PC-9 (cell line): ENCODE measurements around the gene CD163L1. TPM values are rescaled to one million over a fixed set of nuclear protein-coding genes. Genes with fewer than 3 reads are reported as not detected.

Experiments
- BruUV-seq: library from RNA; stranded (reverse); fragments of 400-500 nt; replicated peaks from 2 replicates; lab custom pipeline; 2021; lab: Mats Ljungman, UMichigan
- CTCF ChIA-PET: fragments of 300-600 bp; sonication (Branson Sonifier 250); formaldehyde crosslinking; loops from one replicate; lab custom pipeline; 2022; ENCODE audit warnings: antibody characterized with exemption; lab: Charles Lee
- POLR2A ChIA-PET: fragments of 300-600 bp; sonication (Branson Sonifier 250); formaldehyde crosslinking; loops from one replicate; lab custom pipeline; 2022; ENCODE audit warnings: antibody characterized with exemption; ENCODE audit not compliant: unreplicated experiment; lab: Charles Lee
- DNase-seq, 2 experiments: peaks; one replicate each; pipeline versions ENCODE4 v3.0.0 to v3.0.0-alpha.2; 2015 to 2022; ENCODE audit warnings: mixed read lengths in 1 of 2
- H2AFZ ChIP-seq: fragments of 200-600 bp; sonication (generic); 2 replicates; pipeline ENCODE4 v1.8.1; 2017; ENCODE audit warnings: antibody characterized with exemption
- H3F3A ChIP-seq: fragments of 200-600 bp; sonication (generic); 2 replicates; pipeline ENCODE4 v1.8.1; 2017; ENCODE audit warnings: antibody characterized with exemption, mild to moderate bottlenecking, low read depth; ENCODE audit not compliant: insufficient read depth
- H3K27ac ChIP-seq: fragments of 200-600 bp; sonication (generic); 2 replicates; pipeline ENCODE4 v1.6.1; 2016; ENCODE audit warnings: mixed run types
- H3K27me3 ChIP-seq: fragments of 200-600 bp; sonication (generic); 2 replicates; pipeline ENCODE4 v1.6.1; 2016; ENCODE audit warnings: low read depth, mixed run types; ENCODE audit not compliant: insufficient read depth
- H3K36me3 ChIP-seq: fragments of 200-600 bp; sonication (generic); 2 replicates; pipeline ENCODE4 v1.6.1; 2016; ENCODE audit warnings: low read depth, mixed run types
- H3K4me1 ChIP-seq: fragments of 200-600 bp; sonication (generic); replicated peaks from 2 replicates; pipeline ENCODE4 v1.6.1; 2016; ENCODE audit warnings: mixed run types; ENCODE audit not compliant: insufficient read depth
- H3K4me2 ChIP-seq: fragments of 200-600 bp; sonication (generic); 2 replicates; pipeline ENCODE4 v1.6.1; 2017; ENCODE audit warnings: mixed run types
- H3K4me3 ChIP-seq: fragments of 200-600 bp; sonication (generic); 2 replicates; pipeline ENCODE4 v1.6.1; 2016; ENCODE audit warnings: mixed run types
- H3K79me2 ChIP-seq: fragments of 200-600 bp; sonication (generic); 2 replicates; pipeline ENCODE4 v1.6.1; 2017; ENCODE audit warnings: low read depth, mixed run types
- H3K9me2 ChIP-seq: fragments of 200-600 bp; sonication (generic); 2 replicates; pipeline ENCODE4 v1.8.1; 2017; ENCODE audit warnings: mild to moderate bottlenecking; ENCODE audit not compliant: insufficient read depth
- H3K9me3 ChIP-seq: fragments of 200-600 bp; sonication (generic); 2 replicates; pipeline ENCODE4 v1.8.1; 2016; ENCODE audit warnings: low read depth; ENCODE audit not compliant: insufficient read depth
- H4K20me1 ChIP-seq: fragments of 200-600 bp; sonication (generic); 2 replicates; pipeline ENCODE4 v1.8.1; 2017; ENCODE audit not compliant: insufficient read depth
- EZH2 ChIP-seq: fragments of 200-600 bp; sonication (generic); IDR thresholded peaks from 2 replicates; pipeline ENCODE4 v1.8.0; 2017; ENCODE audit warnings: antibody characterized with exemption, low read depth
- intact Hi-C: fragments of 100-400 bp; cut with micrococcal nuclease; formaldehyde crosslinking; loops from one replicate; pipeline ENCODE4 v1.10.0; 2022; ENCODE audit not compliant: unreplicated experiment
- total RNA-seq: library from RNA; stranded (reverse); gene quantifications from 2 replicates; pipeline ENCODE4 v1.2.3, GENCODE V29; 2021
- TF ChIP-seq, protein P1 (sequence below): fragments of 200-600 bp; sonication (generic); conservative IDR thresholded peaks from 2 replicates; pipeline ENCODE4 v1.6.1; 2017; ENCODE audit warnings: mixed run types, antibody characterized with exemption, mild to moderate bottlenecking, moderate library complexity

CD163L1 gene
- total RNA-seq, 1 experiment from 2014 or later = 69.3 TPM

GRCh38 chr12:7321624-7322023, 122.3 kb downstream of the CD163L1 start:
- BruUV-seq = no TSS peak
- Histone ChIP-seq H3K9me3 (no peaks in the 10 kb centered on the region), H3K4me3 (no peak overlapping the region), H3K27me3 (no peaks in the 10 kb centered on the region), H3K27ac (no peak overlapping the region), H3F3A (no peaks in the 10 kb centered on the region), H2AFZ (no peak overlapping the region), H3K36me3 (no peaks in the 10 kb centered on the region), H3K9me2 (no peaks in the 10 kb centered on the region), H4K20me1 (no peaks in the 10 kb centered on the region), H3K79me2 (no peaks in the 10 kb centered on the region), H3K4me1 (no peaks in the 10 kb centered on the region), H3K4me2 (no peak overlapping the region)
- POLR2A ChIA-PET = no interaction called here
- intact Hi-C loops = no loop called here
- no peak for TF ChIP-seq EZH2
- TF ChIP-seq, protein P1, sequence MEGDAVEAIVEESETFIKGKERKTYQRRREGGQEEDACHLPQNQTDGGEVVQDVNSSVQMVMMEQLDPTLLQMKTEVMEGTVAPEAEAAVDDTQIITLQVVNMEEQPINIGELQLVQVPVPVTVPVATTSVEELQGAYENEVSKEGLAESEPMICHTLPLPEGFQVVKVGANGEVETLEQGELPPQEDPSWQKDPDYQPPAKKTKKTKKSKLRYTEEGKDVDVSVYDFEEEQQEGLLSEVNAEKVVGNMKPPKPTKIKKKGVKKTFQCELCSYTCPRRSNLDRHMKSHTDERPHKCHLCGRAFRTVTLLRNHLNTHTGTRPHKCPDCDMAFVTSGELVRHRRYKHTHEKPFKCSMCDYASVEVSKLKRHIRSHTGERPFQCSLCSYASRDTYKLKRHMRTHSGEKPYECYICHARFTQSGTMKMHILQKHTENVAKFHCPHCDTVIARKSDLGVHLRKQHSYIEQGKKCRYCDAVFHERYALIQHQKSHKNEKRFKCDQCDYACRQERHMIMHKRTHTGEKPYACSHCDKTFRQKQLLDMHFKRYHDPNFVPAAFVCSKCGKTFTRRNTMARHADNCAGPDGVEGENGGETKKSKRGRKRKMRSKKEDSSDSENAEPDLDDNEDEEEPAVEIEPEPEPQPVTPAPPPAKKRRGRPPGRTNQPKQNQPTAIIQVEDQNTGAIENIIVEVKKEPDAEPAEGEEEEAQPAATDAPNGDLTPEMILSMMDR = no peak
- CTCF ChIA-PET = no interaction called here
- no peak for DNase-seq

DNA sequence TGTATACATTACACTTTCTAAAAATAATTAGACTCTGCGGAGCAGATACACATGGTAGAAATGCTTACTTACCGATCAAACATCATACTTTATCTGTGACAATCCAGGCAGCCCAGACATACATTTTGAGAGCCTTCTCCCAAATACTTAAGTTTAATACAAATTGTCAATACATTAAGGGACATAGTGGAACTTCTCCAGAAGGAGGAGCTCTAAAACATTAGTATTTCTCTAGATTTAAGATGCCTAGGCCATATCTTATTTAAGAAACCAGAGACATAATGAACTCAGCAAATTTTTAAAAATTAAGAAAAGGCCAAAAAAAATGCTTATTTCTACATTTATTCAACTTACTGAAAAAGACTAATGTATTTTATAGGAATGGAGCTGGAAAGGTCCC, 124.0 kb downstream of the CD163L1 start:
- Histone ChIP-seq H3K27me3 (no peaks in the 10 kb centered on the region), H2AFZ (no peak overlapping the region), H3K4me3 (no peak overlapping the region), H3K4me2 (no peak overlapping the region), H3K36me3 (no peaks in the 10 kb centered on the region), H4K20me1 (no peaks in the 10 kb centered on the region), H3K9me2 (no peaks in the 10 kb centered on the region), H3F3A (no peaks in the 10 kb centered on the region), H3K27ac (no peak overlapping the region), H3K4me1 (no peaks in the 10 kb centered on the region), H3K79me2 (no peaks in the 10 kb centered on the region), H3K9me3 (no peaks in the 10 kb centered on the region)
- TF ChIP-seq EZH2 = no peak
- TF ChIP-seq, protein P1 = peak; percentile 43; the same call in 1 of the 2 replicates
- DNase-seq = no peak
- intact Hi-C loops = no loop called here
- CTCF ChIA-PET = no interaction called here
- BruUV-seq = no TSS peak
- POLR2A ChIA-PET = no interaction called here

DNA sequence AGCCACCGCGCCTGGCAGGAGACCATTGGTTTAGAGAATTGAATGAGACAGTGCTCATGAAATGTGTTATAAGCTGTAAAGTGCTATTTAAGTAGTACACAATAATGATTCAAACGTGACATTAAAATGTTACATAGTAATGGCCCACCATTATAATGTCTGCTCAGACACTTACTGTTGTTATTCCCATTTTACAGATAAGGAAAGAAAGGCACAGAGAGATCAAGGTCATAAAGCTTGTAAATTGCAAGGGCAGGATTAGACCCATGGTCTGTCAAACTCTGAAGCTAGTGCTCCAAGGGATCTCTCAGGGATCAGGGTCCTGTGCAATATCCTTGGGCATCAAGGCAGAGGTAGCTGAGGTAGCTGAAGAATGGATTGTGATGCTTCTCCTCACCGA, 133.9 kb downstream of the CD163L1 start:
- BruUV-seq = no TSS peak
- no peaks in the 10 kb centered on the region for H3K36me3 ChIP-seq
- no peak for TF ChIP-seq EZH2
- TF ChIP-seq, protein P1 = no peak
- H3K27ac ChIP-seq = no peak overlapping the region
- ChIA-PET POLR2A (no interaction called here), CTCF (no interaction called here)
- no peaks in the 10 kb centered on the region for H3K4me1 ChIP-seq
- no peak for DNase-seq
- no peaks in the 10 kb centered on the region for H3K9me2 ChIP-seq
- H3K9me3 ChIP-seq = no peaks in the 10 kb centered on the region
- no peak overlapping the region for H3K4me3 ChIP-seq
- H4K20me1 ChIP-seq = no peaks in the 10 kb centered on the region
- H3F3A ChIP-seq = no peaks in the 10 kb centered on the region
- no peaks in the 10 kb centered on the region for H3K79me2 ChIP-seq
- no peak overlapping the region for H3K4me2 ChIP-seq
- H3K27me3 ChIP-seq = no peaks in the 10 kb centered on the region
- intact Hi-C loops = no loop called here
- no peak overlapping the region for H2AFZ ChIP-seq

Other genes with a start within 250 kb of the CD163L1 start
- gene ACSM4, start 140.1 kb downstream of the CD163L1 start, total RNA-seq = not detected in 2 replicates
- gene CD163, start 59.6 kb upstream of the CD163L1 start, total RNA-seq = not detected in 2 replicates
- gene APOBEC1, start 221.8 kb upstream of the CD163L1 start, total RNA-seq = not detected in 2 replicates